ENCODE measurements around the gene S1PR4.

Gene S1PR4

GRCh38 chr19:3176715-3177501, 1.7 kb upstream of the S1PR4 start:
- no peak overlapping the region for H3K4me3 ChIP-seq (ENCODE audit: low read depth, low read length)
- no peaks in the 10 kb centered on the region for H3K36me3 ChIP-seq (ENCODE audit: control insufficient read depth, insufficient read depth, low read length)
- no peaks in the 10 kb centered on the region for H3K79me2 ChIP-seq
- no peaks in the 10 kb centered on the region for H3K9me3 ChIP-seq (ENCODE audit: control insufficient read depth, low read length)
- H3K4me2 ChIP-seq (ENCODE audit: low read length): peak overlapping the region; percentile 53
- no peak overlapping the region for H3K9ac ChIP-seq
- no peaks in the 10 kb centered on the region for H3K27me3 ChIP-seq (ENCODE audit: control insufficient read depth, insufficient read depth, low read length)
- H3K4me1 ChIP-seq: peaks cover 7% of the 10 kb centered on the region
- no peak overlapping the region for H2AFZ ChIP-seq
- H3K27ac ChIP-seq: no peak overlapping the region
- no peak for TF ChIP-seq CTCF (IDR thresholded peaks at IDR 0.05)

GRCh38 chr19:3178973-3179738, 587 bp downstream of the S1PR4 start:
- no peak for TF ChIP-seq CTCF (IDR thresholded peaks at IDR 0.05)
- Histone ChIP-seq H3K79me2 (no peaks in the 10 kb centered on the region), H3K4me2 (ENCODE audit: low read length) (no peak overlapping the region), H2AFZ (no peak overlapping the region), H3K9ac (no peak overlapping the region), H3K9me3 (ENCODE audit: control insufficient read depth, low read length) (no peaks in the 10 kb centered on the region), H3K4me3 (ENCODE audit: low read depth, low read length) (no peak overlapping the region), H3K36me3 (ENCODE audit: control insufficient read depth, insufficient read depth, low read length) (no peaks in the 10 kb centered on the region), H3K27ac (no peak overlapping the region), H3K27me3 (ENCODE audit: control insufficient read depth, insufficient read depth, low read length) (no peaks in the 10 kb centered on the region), H3K4me1 (peaks cover 7% of the 10 kb centered on the region)

GRCh38 chr19:3179739-3180293, 1.2 kb downstream of the S1PR4 start:
- H3K27me3 ChIP-seq (ENCODE audit: control insufficient read depth, insufficient read depth, low read length): no peaks in the 10 kb centered on the region
- no peaks in the 10 kb centered on the region for H3K9me3 ChIP-seq (ENCODE audit: control insufficient read depth, low read length)
- no peak overlapping the region for H3K4me3 ChIP-seq (ENCODE audit: low read depth, low read length)
- TF ChIP-seq CTCF (IDR thresholded peaks at IDR 0.05): no peak
- no peak overlapping the region for H2AFZ ChIP-seq
- peaks cover 7% of the 10 kb centered on the region for H3K4me1 ChIP-seq
- no peak overlapping the region for H3K27ac ChIP-seq
- no peaks in the 10 kb centered on the region for H3K36me3 ChIP-seq (ENCODE audit: control insufficient read depth, insufficient read depth, low read length)
- H3K9ac ChIP-seq: no peak overlapping the region
- no peak overlapping the region for H3K4me2 ChIP-seq (ENCODE audit: low read length)
- no peaks in the 10 kb centered on the region for H3K79me2 ChIP-seq

- Histone ChIP-seq H3K27ac (no peak overlapping the region), H3K4me2 (ENCODE audit: low read length) (no peak overlapping the region), H3K9ac (no peak overlapping the region), H2AFZ (no peak overlapping the region), H3K4me1 (peaks cover 7% of the 10 kb centered on the region), H3K4me3 (ENCODE audit: low read depth, low read length) (no peak overlapping the region), H3K27me3 (ENCODE audit: control insufficient read depth, insufficient read depth, low read length) (no peaks in the 10 kb centered on the region), H3K36me3 (ENCODE audit: control insufficient read depth, insufficient read depth, low read length) (no peaks in the 10 kb centered on the region), H3K9me3 (ENCODE audit: control insufficient read depth, low read length) (no peaks in the 10 kb centered on the region), H3K79me2 (peaks cover 31% of the 10 kb centered on the region)
- TF ChIP-seq CTCF (IDR thresholded peaks at IDR 0.05): no peak
Measured at GRCh38 chr19:3183721-3184641, 5.4 kb downstream of the S1PR4 start.

Measured in parathyroid adenoma (tissue), 2 donors.